Esophagus squamous epithelium (tissue), 5 donors: ENCODE measurements around the gene SLC31A1. TPM values are rescaled to one million over a fixed set of nuclear protein-coding genes. Genes with fewer than 3 reads are reported as not detected.
A peak's percentile ranks its signal among the peaks of the same experiment; 100 is the strongest.

Experiments
- DNase-seq: peaks from one replicate; lab custom pipeline; 2025; lab: John Stamatoyannopoulos, UW
- H3K27ac ChIP-seq, 4 donors: fragments of 200-600 bp; sonication (generic); one replicate each; pipeline ENCODE4 v1.5.1; 2016 to 2019; ENCODE audit warnings: mild to moderate bottlenecking in 1 of 4
- H3K27me3 ChIP-seq, 4 donors: fragments of 200-600 bp; sonication (generic); 1 replicate in 3 of 4; 2 replicates in 1 of 4; pipeline versions ENCODE4 v1.5.1 to v1.6.0; 2017 to 2021; ENCODE audit warnings: antibody characterized with exemption in 1 of 4
- H3K36me3 ChIP-seq, 3 donors: fragments of 200-600 bp; sonication (generic); one replicate each; pipeline ENCODE4 v1.5.1; 2016 to 2019
- H3K4me1 ChIP-seq, 3 donors: fragments of 200-600 bp; sonication (generic); one replicate each; pipeline ENCODE4 v1.5.1; 2017 to 2019
- H3K4me3 ChIP-seq, 4 donors: fragments of 200-600 bp; sonication (generic); 1 replicate in 3 of 4; 2 replicates in 1 of 4; pipeline ENCODE4 v1.5.1; 2016 to 2019; ENCODE audit warnings: mild to moderate bottlenecking in 2 of 4, moderate library complexity in 1 of 4
- H3K9me3 ChIP-seq, 3 donors: fragments of 200-600 bp; sonication (generic); one replicate each; pipeline ENCODE4 v1.5.1; 2016 to 2019
- POLR2A ChIP-seq, 4 donors: fragments of 450-650 bp; IDR thresholded peaks; one replicate each; pipeline ENCODE4 v1.6.1; 2017; ENCODE audit warnings: antibody characterized with exemption in 4 of 4, mild to moderate bottlenecking in 4 of 4, moderate library complexity in 3 of 4
- WGBS, 2 donors: methylation state at CpG; one replicate each; pipeline ENCODE4 v1.1.5; 2018; 5-methylcytosine and 5-hydroxymethylcytosine counted together
- intact Hi-C: fragments of 100-400 bp; cut with DNase I; formaldehyde crosslinking; loops from one replicate; pipeline ENCODE4 v1.15.0; 2022
- total RNA-seq, 4 donors: library from RNA; depleted of rRNA; stranded (reverse); fragments of >200 nt; gene quantifications; one replicate each; pipeline ENCODE4 v1.1.0, GENCODE V29; 2016
- TF ChIP-seq, protein P1 (sequence below), 6 experiments: fragments of 450-650 bp in 4 of 6; fragments of 200-600 bp in 2 of 6; sonication (generic) in 2 of 6; IDR thresholded peaks; one replicate each; pipeline ENCODE4 v1.5.1; 2016 to 2019; ENCODE audit warnings: antibody characterized with exemption in 6 of 6, mild to moderate bottlenecking in 4 of 6, moderate library complexity in 4 of 6
- donor health status: DM: yes; HTN: yes; CAD: no.

Gene SLC31A1
- total RNA-seq, 4 donors from 2014 or later, result 11.0 to 23.4 (median 17.8) TPM

DNA sequence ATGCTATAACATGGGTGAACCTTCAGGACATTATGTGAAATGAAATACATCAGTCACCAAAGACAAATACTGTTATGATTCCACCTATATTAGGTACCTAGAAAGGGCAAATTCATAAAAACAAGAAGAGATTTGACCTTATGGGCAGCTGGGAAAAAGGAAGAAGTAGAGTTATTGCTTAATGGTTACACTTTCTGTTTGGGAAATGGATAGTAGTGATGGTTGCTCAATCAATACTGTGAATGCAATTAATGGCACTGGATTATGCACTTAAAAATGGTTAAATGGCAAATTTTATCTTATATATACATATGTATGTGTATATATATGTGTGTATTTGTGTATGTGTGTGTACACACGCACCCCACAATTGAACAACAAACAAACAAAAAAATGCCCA lies 15.5 kb upstream of the SLC31A1 start:
- intact Hi-C loops, result no loop called here
- DNase-seq, result no peak
- Histone ChIP-seq H3K27me3 (no peaks in the 10 kb centered on the region), H3K4me1 (no peaks in the 10 kb centered on the region), H3K4me3 (no peak overlapping the region), H3K27ac (no peak overlapping the region), H3K36me3 (peaks cover 4 to 100% (median 30%) of the 10 kb centered on the region in 3 donors), H3K9me3 (no peaks in the 10 kb centered on the region)
- TF ChIP-seq POLR2A (IDR thresholded peaks at IDR 0.05), result no peak
- TF ChIP-seq, protein P1, sequence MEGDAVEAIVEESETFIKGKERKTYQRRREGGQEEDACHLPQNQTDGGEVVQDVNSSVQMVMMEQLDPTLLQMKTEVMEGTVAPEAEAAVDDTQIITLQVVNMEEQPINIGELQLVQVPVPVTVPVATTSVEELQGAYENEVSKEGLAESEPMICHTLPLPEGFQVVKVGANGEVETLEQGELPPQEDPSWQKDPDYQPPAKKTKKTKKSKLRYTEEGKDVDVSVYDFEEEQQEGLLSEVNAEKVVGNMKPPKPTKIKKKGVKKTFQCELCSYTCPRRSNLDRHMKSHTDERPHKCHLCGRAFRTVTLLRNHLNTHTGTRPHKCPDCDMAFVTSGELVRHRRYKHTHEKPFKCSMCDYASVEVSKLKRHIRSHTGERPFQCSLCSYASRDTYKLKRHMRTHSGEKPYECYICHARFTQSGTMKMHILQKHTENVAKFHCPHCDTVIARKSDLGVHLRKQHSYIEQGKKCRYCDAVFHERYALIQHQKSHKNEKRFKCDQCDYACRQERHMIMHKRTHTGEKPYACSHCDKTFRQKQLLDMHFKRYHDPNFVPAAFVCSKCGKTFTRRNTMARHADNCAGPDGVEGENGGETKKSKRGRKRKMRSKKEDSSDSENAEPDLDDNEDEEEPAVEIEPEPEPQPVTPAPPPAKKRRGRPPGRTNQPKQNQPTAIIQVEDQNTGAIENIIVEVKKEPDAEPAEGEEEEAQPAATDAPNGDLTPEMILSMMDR (IDR thresholded peaks at IDR 0.05), result no peak
- 91 to 95% methylated on average over 1 of the region's 1 CpG for WGBS, 2 donors

DNA sequence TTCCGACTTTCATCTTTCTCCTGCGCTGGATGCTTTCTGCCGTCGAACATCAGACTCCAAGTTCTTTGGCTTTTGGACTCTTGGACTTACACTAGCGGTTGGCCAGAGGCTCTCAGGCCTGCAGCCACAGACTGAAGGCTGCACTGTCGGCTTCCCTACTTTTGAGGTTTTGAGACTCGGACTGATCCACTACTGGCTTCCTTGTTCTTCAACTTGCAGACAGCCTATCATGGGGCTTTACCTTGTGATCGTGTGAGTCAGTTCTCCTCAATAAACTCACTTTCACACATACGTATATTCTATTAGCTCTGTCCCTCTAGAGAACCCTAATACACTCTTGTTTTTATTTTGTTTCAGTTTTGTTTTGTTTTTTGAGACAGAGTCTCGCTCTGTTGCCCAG lies 10.5 kb upstream of the SLC31A1 start:
- DNase-seq, result no peak
- Histone ChIP-seq H3K27me3 (no peaks in the 10 kb centered on the region), H3K9me3 (no peaks in the 10 kb centered on the region), H3K4me1 (peaks cover 0 to 13% (median 0%) of the 10 kb centered on the region in 3 donors), H3K36me3 (peaks cover 4 to 66% (median 22%) of the 10 kb centered on the region in 3 donors), H3K4me3 (no peak overlapping the region), H3K27ac (no peak overlapping the region)
- intact Hi-C loops, result no loop called here
- WGBS, 2 donors, result 89 to 94% methylated on average over 10 of the region's 10 CpGs
- TF ChIP-seq, protein P1 (IDR thresholded peaks at IDR 0.05), result no peak
- TF ChIP-seq POLR2A (IDR thresholded peaks at IDR 0.05), result no peak

- Histone ChIP-seq H3K36me3 (peaks cover 0 to 23% (median 2%) of the 10 kb centered on the region in 3 donors), H3K27ac (no peak overlapping the region), H3K4me1 (peaks cover 7 to 50% (median 12%) of the 10 kb centered on the region in 3 donors), H3K4me3 (no peak overlapping the region), H3K9me3 (no peaks in the 10 kb centered on the region), H3K27me3 (no peaks in the 10 kb centered on the region)
- intact Hi-C loops, result no loop called here
- no peak for DNase-seq
- 38 to 65% methylated on average over 3 of the region's 3 CpGs for WGBS, 2 donors
- TF ChIP-seq, protein P1 (IDR thresholded peaks at IDR 0.05), result no peak
Measured at GRCh38 chr9:113215132-113215531, 6.2 kb upstream of the SLC31A1 start.

GRCh38 chr9:113216406-113216805 lies 4.9 kb upstream of the SLC31A1 start:
- intact Hi-C loops, result no loop called here
- peaks cover 0 to 10% (median 0%) of the 10 kb centered on the region in 3 donors for H3K36me3 ChIP-seq
- WGBS, 2 donors, result 84 to 92% methylated on average over 3 of the region's 3 CpGs
- no peak for TF ChIP-seq POLR2A (IDR thresholded peaks at IDR 0.05)
- TF ChIP-seq, protein P1 (IDR thresholded peaks at IDR 0.05), result no peak
- no peak for DNase-seq
- H3K27me3 ChIP-seq, result no peaks in the 10 kb centered on the region
- no peak overlapping the region for H3K27ac ChIP-seq
- H3K4me1 ChIP-seq, result peaks cover 11 to 56% (median 15%) of the 10 kb centered on the region in 3 donors
- H3K9me3 ChIP-seq, result no peaks in the 10 kb centered on the region
- no peak overlapping the region for H3K4me3 ChIP-seq

- no peak for TF ChIP-seq POLR2A (IDR thresholded peaks at IDR 0.05)
- TF ChIP-seq, protein P1 (IDR thresholded peaks at IDR 0.05), result no peak
- intact Hi-C loops, result no loop called here
- no peaks in the 10 kb centered on the region for H3K9me3 ChIP-seq
- peak overlapping the region in 3 of 4 donors; percentile 65 to 92 (median 91) for H3K4me3 ChIP-seq
- no peak for DNase-seq
- no peaks in the 10 kb centered on the region for H3K36me3 ChIP-seq
- 67 to 68% methylated on average over 3 of the region's 3 CpGs for WGBS, 2 donors
- peak overlapping the region in 2 of 4 donors; percentile 92 for H3K27ac ChIP-seq
- no peaks in the 10 kb centered on the region for H3K27me3 ChIP-seq
- peaks cover 19 to 80% (median 22%) of the 10 kb centered on the region in 3 donors for H3K4me1 ChIP-seq
Measured at GRCh38 chr9:113219186-113219936, 2.0 kb upstream of the SLC31A1 start.
